HCT116 (cell line): ENCODE data around the gene SLAMF1. TPM values are rescaled to one million over a fixed set of nuclear protein-coding genes. Genes with fewer than 3 reads are reported as not detected.

Experiments used
- ATAC-seq: fragments of 200-7000 bp; cut with Tn5 transposase; 2 replicates; pipeline ENCODE4 v1.9.1; 2020; ENCODE audit warnings: mild to moderate bottlenecking, moderate library complexity
- BruUV-seq: library from RNA; stranded (reverse); fragments of 400-500 nt; replicated peaks from 2 replicates; lab custom pipeline; 2021; lab: Mats Ljungman, UMichigan
- CTCF ChIA-PET: fragments of 300-600 bp; sonication (Branson Sonifier 250); formaldehyde crosslinking; loops from one replicate; lab custom pipeline; 2021; ENCODE audit warnings: antibody characterized with exemption; lab: Charles Lee
- POLR2A ChIA-PET: fragments of 300-600, 350-600 bp; sonication (Branson Sonifier 250); formaldehyde crosslinking; loops from one replicate; lab custom pipeline; 2021; ENCODE audit warnings: antibody characterized with exemption; lab: Charles Lee
- RAD21 ChIA-PET, 2 experiments: fragments of 300-600 bp; sonication (Branson Sonifier 250); formaldehyde crosslinking; loops; one replicate each; lab custom pipeline; 2023; ENCODE audit warnings: low total read pairs in 2 of 2; ENCODE audit not compliant: uncharacterized antibody in 2 of 2, unreplicated experiment in 2 of 2, low non-redundant PET in 1 of 2; lab: Charles Lee
- DNase-seq: peaks from one replicate; pipeline ENCODE4 v3.0.0-alpha.2; 2010; ENCODE audit warnings: low read depth, low spot score
- H2AFZ ChIP-seq: fragments of 200-600 bp; shearing (Covaris generic), sonication (generic); 2 replicates; pipeline ENCODE4 v1.6.1; 2017; ENCODE audit warnings: low read depth, mixed run types, mixed read lengths, antibody characterized with exemption, low read length; ENCODE audit not compliant: poor library complexity, severe bottlenecking
- H3K27ac ChIP-seq: 2 replicates; pipeline ENCODE4 v1.5.1; 2012; ENCODE audit warnings: low read depth, low read length
- H3K27me3 ChIP-seq: fragments of 200-600 bp; sonication (generic); 2 replicates; pipeline ENCODE4 v1.6.1; 2016; ENCODE audit warnings: mixed run types, low read length, mixed read lengths; ENCODE audit not compliant: insufficient read depth
- H3K36me3 ChIP-seq, 2 experiments: fragments of 200-500 bp in 1 of 2; fragments of 200-600 bp in 1 of 2; sonication (Bioruptor generic) in 1 of 2; sonication (generic) in 1 of 2; 2 replicates each; pipeline versions ENCODE4 v1.5.1 to v1.6.1; 2014 to 2016; ENCODE audit warnings: low read length in 2 of 2, inconsistent platforms in 1 of 2, mixed read lengths in 1 of 2, mixed run types in 1 of 2; ENCODE audit not compliant: insufficient read depth in 2 of 2, control insufficient read depth in 1 of 2
- H3K4me1 ChIP-seq, 2 experiments: fragments of 200-600 bp in 1 of 2; sonication (generic) in 1 of 2; 2 replicates each; pipeline versions ENCODE4 v1.5.1 to v1.6.1; 2012 to 2017; ENCODE audit warnings: low read length in 2 of 2, inconsistent platforms in 1 of 2, mild to moderate bottlenecking in 1 of 2, mixed read lengths in 1 of 2, mixed run types in 1 of 2, moderate library complexity in 1 of 2; ENCODE audit not compliant: insufficient read depth in 2 of 2, control insufficient read depth in 1 of 2
- H3K4me2 ChIP-seq: fragments of 200-600 bp; sonication (generic); 2 replicates; pipeline ENCODE4 v1.6.1; 2017; ENCODE audit warnings: mixed run types, low read length, mixed read lengths
- H3K4me3 ChIP-seq, 2 experiments: fragments of 200-600 bp in 1 of 2; sonication (generic) in 1 of 2; replicated peaks in 1 of 2; 2 replicates each; pipeline ENCODE4 v1.5.1; 2011 to 2016; ENCODE audit warnings: low read length in 2 of 2, control low read depth in 1 of 2, low read depth in 1 of 2, mild to moderate bottlenecking in 1 of 2, mixed read lengths in 1 of 2, mixed run types in 1 of 2
- H3K79me2 ChIP-seq: fragments of 200-600 bp; sonication (generic); 2 replicates; pipeline ENCODE4 v1.6.1; 2017; ENCODE audit warnings: mild to moderate bottlenecking, mixed run types, low read length, moderate library complexity, mixed read lengths; ENCODE audit not compliant: insufficient read depth
- H3K9ac ChIP-seq: fragments of 200-600 bp; sonication (generic); 2 replicates; pipeline ENCODE4 v1.6.1; 2016; ENCODE audit warnings: low read length, mixed read lengths
- H3K9me2 ChIP-seq: fragments of 200-600 bp; sonication (generic), shearing (Covaris generic); 2 replicates; pipeline ENCODE4 v1.6.1; 2017; ENCODE audit warnings: mixed run types, mild to moderate bottlenecking, moderate library complexity; ENCODE audit not compliant: insufficient read depth
- H3K9me3 ChIP-seq, 2 experiments: fragments of 200-500 bp in 1 of 2; fragments of 200-600 bp in 1 of 2; sonication (Bioruptor generic) in 1 of 2; sonication (generic) in 1 of 2; 2 replicates each; pipeline ENCODE4 v1.6.1; 2014 to 2017; ENCODE audit warnings: low read length in 2 of 2, mixed read lengths in 2 of 2, inconsistent platforms in 1 of 2, low read depth in 1 of 2, mild to moderate bottlenecking in 1 of 2, mixed run types in 1 of 2, moderate library complexity in 1 of 2; ENCODE audit not compliant: control insufficient read depth in 1 of 2, insufficient read depth in 1 of 2
- H4K20me1 ChIP-seq: fragments of 200-600 bp; sonication (generic), shearing (Covaris generic); 2 replicates; pipeline ENCODE4 v1.6.1; 2017; ENCODE audit warnings: mixed run types, mild to moderate bottlenecking, moderate library complexity; ENCODE audit not compliant: insufficient read depth
- CBX3 ChIP-seq: IDR thresholded peaks from 2 replicates; pipeline ENCODE4 v1.6.1; 2012; ENCODE audit warnings: low read depth
- CEBPB ChIP-seq: IDR thresholded peaks from 2 replicates; pipeline ENCODE4 v1.6.1; 2012; ENCODE audit warnings: low read depth
- ELF1 ChIP-seq: IDR thresholded peaks from 2 replicates; pipeline ENCODE4 v1.6.1; 2012; ENCODE audit warnings: low read depth, borderline replicate concordance
- EZH2 ChIP-seq: fragments of 200-600 bp; sonication (generic); IDR thresholded peaks from 2 replicates; pipeline ENCODE4 v1.6.1; 2017; ENCODE audit warnings: antibody characterized with exemption, mixed run types
- FOSL1 ChIP-seq: IDR thresholded peaks from 2 replicates; pipeline ENCODE4 v1.6.1; 2012; ENCODE audit warnings: low read depth
- JUND ChIP-seq: IDR thresholded peaks from 2 replicates; pipeline ENCODE4 v1.6.1; 2012
- MAX ChIP-seq: IDR thresholded peaks from 2 replicates; pipeline ENCODE4 v1.6.1; 2012
- POLR2A ChIP-seq: IDR thresholded peaks from 2 replicates; pipeline ENCODE4 v1.7.0; 2011; ENCODE audit warnings: borderline replicate concordance; ENCODE audit not compliant: insufficient read depth, insufficient read length; ENCODE audit errors: extremely low read depth
- POLR2AphosphoS5 ChIP-seq: IDR thresholded peaks from 2 replicates; pipeline ENCODE4 v1.6.1; 2011; ENCODE audit warnings: mild to moderate bottlenecking, low read depth, low read length, moderate library complexity
- RAD21 ChIP-seq: IDR thresholded peaks from 2 replicates; pipeline ENCODE4 v1.6.1; 2012; ENCODE audit warnings: low read depth, mild to moderate bottlenecking
- REST ChIP-seq: IDR thresholded peaks from 2 replicates; pipeline ENCODE4 v1.6.1; 2012; ENCODE audit warnings: low read depth
- SIN3A ChIP-seq: IDR thresholded peaks from 2 replicates; pipeline ENCODE4 v1.6.1; 2012; ENCODE audit warnings: low read depth
- SRF ChIP-seq: IDR thresholded peaks from 2 replicates; pipeline ENCODE4 v1.6.1; 2012; ENCODE audit warnings: low read depth
- ZNF274 ChIP-seq: fragments of 200-500 bp; sonication (Bioruptor generic); IDR thresholded peaks from 2 replicates; pipeline ENCODE4 v1.6.1; 2014; ENCODE audit warnings: mild to moderate bottlenecking, low read depth, low read length, inconsistent platforms
- intact Hi-C: fragments of 100-400 bp; cut with micrococcal nuclease; formaldehyde crosslinking; loops from 2 replicates; pipeline ENCODE4 v1.10.0; 2022
- total RNA-seq: library from RNA; stranded (reverse); gene quantifications from one replicate; pipeline ENCODE4 v1.2.1, GENCODE V29; 2021; ENCODE audit not compliant: unreplicated experiment

The SLAMF1 gene
- total RNA-seq, 1 experiment from 2014 or later, result 0.30 TPM

GRCh38 chr1:160622501-160623226, 24.2 kb downstream of the SLAMF1 start:
- DNase-seq (no peak), ATAC-seq (no peak)
- Histone ChIP-seq H3K4me2 (no peak overlapping the region), H2AFZ (no peak overlapping the region), H3K9ac (no peak overlapping the region), H3K4me1 (no peaks in the 10 kb centered on the region), H3K36me3 (no peaks in the 10 kb centered on the region), H3K27ac (no peak overlapping the region), H3K79me2 (no peaks in the 10 kb centered on the region), H3K27me3 (no peaks in the 10 kb centered on the region; the same call in 1 of the 2 replicates), H3K9me3 (no peaks in the 10 kb centered on the region), H4K20me1 (no peaks in the 10 kb centered on the region), H3K4me3 (no peak overlapping the region), H3K9me2 (no peaks in the 10 kb centered on the region)
- ChIA-PET CTCF (no interaction called here), POLR2A (no interaction called here), RAD21 (no interaction called here)
- BruUV-seq, result no TSS peak
- intact Hi-C loops, result no loop called here
- TF ChIP-seq SIN3A, result no peak

- BruUV-seq, result no TSS peak
- H3K9me2 ChIP-seq, result no peaks in the 10 kb centered on the region
- H3K27me3 ChIP-seq, result no peaks in the 10 kb centered on the region; the same call in 1 of the 2 replicates
- H3K4me3 ChIP-seq, result no peak overlapping the region
- ChIA-PET RAD21 (no interaction called here), CTCF (interaction anchor here (0.7 kb wide), 1 partner anchor 53 kb away, joined by 3 read pairs; no protein-coding TSS in a partner anchor)
- intact Hi-C loops, result no loop called here
- H3K36me3 ChIP-seq, result no peaks in the 10 kb centered on the region
- H3K9me3 ChIP-seq, result no peaks in the 10 kb centered on the region
- no peak for DNase-seq
- H3K79me2 ChIP-seq, result no peaks in the 10 kb centered on the region
- no peaks in the 10 kb centered on the region for H3K4me1 ChIP-seq
- no peak overlapping the region for H3K27ac ChIP-seq
- TF ChIP-seq FOSL1 (no peak), POLR2A (no peak), CBX3 (no peak), MAX (no peak), ELF1 (no peak), EZH2 (no peak), JUND (no peak), REST (no peak), CEBPB (no peak), SIN3A (no peak), POLR2AphosphoS5 (no peak), RAD21 (no peak), ZNF274 (no peak), SRF (no peak)
- TF ChIP-seq, all 23 proteins: peak for 0
- no peak for ATAC-seq
- Histone ChIP-seq H2AFZ (no peak overlapping the region), H4K20me1 (no peaks in the 10 kb centered on the region), H3K9ac (no peak overlapping the region), H3K4me2 (no peak overlapping the region)
- POLR2A ChIA-PET, result no interaction called here
These were observed 25.0 kb downstream of the SLAMF1 start for GRCh38 chr1:160621633-160622413.
